Astrocyte of the spinal cord (primary cell): Measurements from ENCODE around the gene CACNA1B.

ENCODE experiments used
- DNase-seq: peaks from one replicate; pipeline ENCODE4 v3.0.0; 2011; ENCODE audit warnings: low read depth, low spot score
- H3K4me3 ChIP-seq: 2 replicates; pipeline ENCODE4 v1.5.1; 2011; ENCODE audit warnings: low read depth, mild to moderate bottlenecking, low read length, moderate library complexity
- in situ Hi-C: cut with HindIII; loops from 2 replicates; pipeline ENCODE4 v1.10.0; 2017; ENCODE audit warnings: low sequenced_read_pairs
- TF ChIP-seq, protein P1 (sequence below): IDR thresholded peaks from 2 replicates; pipeline ENCODE4 v1.5.1; 2012; ENCODE audit warnings: low read depth, mild to moderate bottlenecking, low read length, inconsistent platforms

The CACNA1B gene

DNA sequence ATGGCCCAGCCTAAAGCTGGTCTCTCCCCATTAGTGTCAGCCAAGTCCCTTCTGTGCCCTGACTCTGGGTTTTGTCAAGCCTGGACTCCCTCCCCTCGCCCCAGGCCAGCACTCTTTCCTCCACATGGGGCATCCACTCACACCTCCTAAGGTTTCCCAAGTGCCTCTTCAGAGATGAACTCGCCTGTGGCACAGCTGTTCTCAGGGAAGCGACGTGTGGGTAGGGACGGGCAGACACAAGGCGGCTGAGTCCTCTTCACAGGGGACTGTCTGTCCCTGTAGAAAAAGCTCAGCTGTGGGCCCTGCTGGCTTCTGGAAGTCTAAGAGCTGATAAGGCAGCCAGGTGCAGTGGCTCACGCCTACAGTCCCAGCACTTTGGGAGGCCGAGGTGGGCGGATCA, 78.5 kb downstream of the CACNA1B start:
- no peak overlapping the region for H3K4me3 ChIP-seq
- TF ChIP-seq, protein P1, sequence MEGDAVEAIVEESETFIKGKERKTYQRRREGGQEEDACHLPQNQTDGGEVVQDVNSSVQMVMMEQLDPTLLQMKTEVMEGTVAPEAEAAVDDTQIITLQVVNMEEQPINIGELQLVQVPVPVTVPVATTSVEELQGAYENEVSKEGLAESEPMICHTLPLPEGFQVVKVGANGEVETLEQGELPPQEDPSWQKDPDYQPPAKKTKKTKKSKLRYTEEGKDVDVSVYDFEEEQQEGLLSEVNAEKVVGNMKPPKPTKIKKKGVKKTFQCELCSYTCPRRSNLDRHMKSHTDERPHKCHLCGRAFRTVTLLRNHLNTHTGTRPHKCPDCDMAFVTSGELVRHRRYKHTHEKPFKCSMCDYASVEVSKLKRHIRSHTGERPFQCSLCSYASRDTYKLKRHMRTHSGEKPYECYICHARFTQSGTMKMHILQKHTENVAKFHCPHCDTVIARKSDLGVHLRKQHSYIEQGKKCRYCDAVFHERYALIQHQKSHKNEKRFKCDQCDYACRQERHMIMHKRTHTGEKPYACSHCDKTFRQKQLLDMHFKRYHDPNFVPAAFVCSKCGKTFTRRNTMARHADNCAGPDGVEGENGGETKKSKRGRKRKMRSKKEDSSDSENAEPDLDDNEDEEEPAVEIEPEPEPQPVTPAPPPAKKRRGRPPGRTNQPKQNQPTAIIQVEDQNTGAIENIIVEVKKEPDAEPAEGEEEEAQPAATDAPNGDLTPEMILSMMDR: no peak
- DNase-seq: no peak
- in situ Hi-C loops: no loop called here

DNA sequence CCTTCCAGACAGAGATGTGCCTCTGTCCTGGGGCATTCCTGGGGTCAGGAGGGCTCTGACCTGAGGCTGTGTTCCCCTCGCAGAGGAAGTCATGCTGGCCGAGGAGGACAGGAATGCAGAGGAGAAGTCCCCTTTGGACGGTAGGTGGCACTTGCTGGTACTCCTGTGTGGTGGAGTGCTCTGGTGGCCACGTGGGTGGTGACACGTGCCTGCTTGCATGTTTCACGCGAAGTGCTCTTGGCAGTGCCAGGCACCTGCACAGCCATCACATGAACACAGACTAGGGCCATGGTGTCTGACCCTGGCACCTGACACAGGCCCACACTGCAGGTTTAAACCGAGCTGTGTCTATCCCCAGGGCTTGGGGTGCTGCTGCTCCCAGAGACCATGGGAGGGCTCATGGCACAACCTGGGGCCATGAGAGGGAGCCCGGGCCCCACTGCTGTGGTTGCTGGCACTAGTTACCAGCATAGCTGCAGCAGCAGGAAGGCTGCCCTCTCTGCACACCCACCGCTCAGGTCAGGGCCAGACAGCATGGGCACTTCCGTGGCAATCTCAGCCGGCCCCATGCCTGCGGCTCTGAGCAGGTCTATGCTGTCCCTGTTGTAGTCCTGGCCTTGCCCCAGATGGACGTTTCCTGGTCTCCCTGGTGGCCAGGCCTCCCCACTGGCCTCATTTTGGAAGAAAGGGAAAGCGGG, 79.3 kb downstream of the CACNA1B start:
- TF ChIP-seq, protein P1: no peak
- H3K4me3 ChIP-seq: no peak overlapping the region
- in situ Hi-C loops: no loop called here

DNA sequence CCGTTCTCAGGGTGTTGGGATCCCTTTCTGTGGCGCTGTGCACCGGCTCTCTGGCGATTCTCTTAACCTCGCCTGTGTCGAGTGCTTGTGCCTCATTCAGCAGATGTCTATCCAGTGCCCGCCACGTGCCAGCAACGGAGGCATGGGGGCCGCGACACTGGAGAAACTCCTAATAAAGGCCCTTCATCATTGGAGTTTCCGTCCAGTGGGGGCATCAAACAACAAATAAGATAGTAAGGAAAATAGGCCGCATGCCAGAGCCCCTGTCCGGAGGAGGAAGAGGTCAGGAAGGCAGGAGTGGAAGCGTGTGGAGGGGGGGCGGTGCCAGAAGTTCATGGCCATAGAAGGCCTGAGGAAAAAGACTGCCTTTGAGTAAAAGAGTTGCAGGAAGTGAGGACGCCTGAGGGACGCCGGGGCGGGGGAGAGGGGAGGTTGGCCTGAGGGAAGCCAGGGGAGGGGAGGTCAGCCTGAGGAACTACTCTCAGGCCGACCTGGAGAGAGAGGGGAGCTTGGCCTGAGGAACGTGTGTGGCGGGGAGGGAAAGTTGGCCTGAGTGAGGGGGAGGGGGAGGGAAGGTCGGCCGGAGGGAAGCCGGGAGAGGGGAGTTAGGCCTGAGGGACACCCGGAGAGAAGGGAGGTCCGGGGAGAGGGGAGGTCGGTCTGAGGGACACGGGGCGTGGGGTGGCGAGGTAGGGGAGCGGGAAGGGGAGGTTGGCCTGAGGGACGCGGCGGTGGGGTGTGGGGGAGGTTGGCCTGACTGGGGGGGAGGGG, 82.2 kb downstream of the CACNA1B start:
- H3K4me3 ChIP-seq: no peak overlapping the region
- in situ Hi-C loops: no loop called here
- DNase-seq: no peak
- TF ChIP-seq, protein P1: no peak

More for the DNA sequence above, 79.3 kb downstream of the CACNA1B start:
- DNase-seq: no peak

DNA sequence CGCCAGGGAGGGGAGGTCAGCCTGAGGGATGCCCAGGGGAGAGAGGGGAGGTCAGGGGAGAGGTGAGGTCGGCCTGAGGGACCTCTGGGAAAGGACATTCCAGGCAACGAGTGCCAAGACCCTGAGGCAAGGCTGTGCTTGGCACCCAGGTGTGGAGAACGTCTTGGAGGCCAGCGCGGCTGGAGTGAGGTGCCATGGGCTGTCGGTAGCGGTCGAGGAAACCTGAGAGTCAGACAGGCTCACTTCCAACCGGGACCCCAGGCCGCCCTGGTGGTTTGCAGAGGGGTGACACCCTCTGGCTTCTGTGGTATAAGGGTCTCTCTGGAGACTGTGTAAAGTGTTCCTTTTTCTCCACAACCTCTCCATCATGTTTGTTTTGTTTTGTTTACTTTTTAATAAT, 82.9 kb downstream of the CACNA1B start:
- H3K4me3 ChIP-seq: no peak overlapping the region
- no peak for DNase-seq
- TF ChIP-seq, protein P1: no peak
- in situ Hi-C loops: no loop called here

DNA sequence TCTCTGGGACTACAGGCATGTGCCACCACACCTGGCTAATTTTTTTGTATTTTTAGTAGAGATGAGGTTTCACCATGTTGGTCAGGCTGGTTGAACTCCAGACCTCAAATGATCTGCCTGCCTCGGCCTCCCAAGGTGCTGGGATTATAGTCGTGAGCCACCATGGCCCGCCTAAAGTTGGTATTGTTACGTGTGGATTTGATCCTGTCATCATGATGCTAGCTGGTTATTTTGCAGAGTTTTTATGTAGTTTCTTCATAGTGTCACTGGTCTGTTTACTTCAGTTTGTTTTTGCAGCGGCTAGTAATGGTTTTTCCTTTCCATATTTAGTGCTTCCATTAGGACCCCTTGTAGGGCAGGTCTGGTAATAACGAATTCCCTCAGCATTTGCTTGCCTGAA, 85.9 kb downstream of the CACNA1B start:
- no peak overlapping the region for H3K4me3 ChIP-seq
- no peak for DNase-seq
- in situ Hi-C loops: no loop called here
- TF ChIP-seq, protein P1: no peak

DNA sequence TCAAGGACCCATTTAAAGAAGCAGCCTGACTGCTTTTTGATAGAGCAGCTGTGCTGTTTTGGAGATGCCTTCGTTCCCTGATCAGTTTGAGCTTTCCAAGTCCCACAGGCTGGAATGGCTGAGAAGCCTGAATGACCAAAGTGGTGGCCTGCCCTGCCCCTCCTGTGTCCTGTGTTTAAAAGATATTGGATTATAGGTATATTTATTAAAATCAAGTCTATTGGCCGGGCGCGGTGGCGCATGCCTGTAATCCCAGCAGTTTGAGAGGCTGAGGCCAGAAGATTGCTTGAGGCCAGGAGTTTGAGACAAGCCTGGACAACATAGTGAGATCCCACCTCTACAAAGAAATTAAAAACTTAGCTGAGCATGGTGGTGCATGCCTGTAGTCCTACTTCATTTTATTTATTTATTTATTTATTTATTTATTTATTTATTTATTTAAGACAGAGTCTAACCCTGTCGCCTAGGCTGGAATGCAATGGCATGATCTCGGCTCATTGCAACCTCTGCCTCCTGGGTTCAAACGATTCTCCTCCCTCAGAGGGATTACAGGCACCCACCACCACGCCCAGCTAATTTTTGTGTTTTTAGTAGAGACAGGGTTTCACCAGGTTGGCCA, 87.7 kb downstream of the CACNA1B start:
- TF ChIP-seq, protein P1: no peak
- in situ Hi-C loops: no loop called here
- H3K4me3 ChIP-seq: no peak overlapping the region
- no peak for DNase-seq
